Transverse colon (tissue), 4 donors: ENCODE measurements around the gene NHS. TPM values are rescaled to one million over a fixed set of nuclear protein-coding genes. Genes with fewer than 3 reads are reported as not detected.
A peak's percentile ranks its signal among the peaks of the same experiment; 100 is the strongest.

Source experiments
- DNase-seq: peaks from one replicate; pipeline ENCODE4 v3.0.0-alpha.2; 2019
- H3K27ac ChIP-seq, 4 donors: fragments of 200-600 bp; sonication (generic); 2 replicates each; pipeline ENCODE4 v1.5.1; 2016 to 2018; ENCODE audit warnings: inconsistent platforms in 4 of 4
- H3K27me3 ChIP-seq: fragments of 200-600 bp; sonication (generic); 2 replicates; pipeline ENCODE4 v1.5.1; 2017; ENCODE audit warnings: inconsistent platforms
- H3K36me3 ChIP-seq, 4 donors: fragments of 200-600 bp; sonication (generic); 2 replicates each; pipeline ENCODE4 v1.5.1; 2017 to 2019; ENCODE audit warnings: inconsistent platforms in 4 of 4
- H3K4me1 ChIP-seq, 4 donors: fragments of 200-600 bp; sonication (generic); 2 replicates each; pipeline ENCODE4 v1.5.1; 2017 to 2020; ENCODE audit warnings: inconsistent platforms in 4 of 4
- H3K4me3 ChIP-seq, 4 donors: fragments of 200-600 bp; sonication (generic); 1 replicate in 1 of 4; 2 replicates in 3 of 4; pipeline versions ENCODE4 v1.5.1 to v1.6.1; 2017 to 2019; ENCODE audit warnings: inconsistent platforms in 4 of 4
- H3K9me3 ChIP-seq, 2 donors: fragments of 200-600 bp; sonication (generic); 2 replicates each; pipeline ENCODE4 v1.5.1; 2017 to 2019; ENCODE audit warnings: inconsistent platforms in 2 of 2
- EP300 ChIP-seq: sonication (generic); formaldehyde crosslinking; IDR thresholded peaks from one replicate; pipeline ENCODE4 v1.6.1; 2017; ENCODE audit warnings: antibody characterized with exemption, low read depth
- POLR2A ChIP-seq: fragments of 450-650 bp; IDR thresholded peaks from one replicate; pipeline ENCODE4 v1.6.1; 2016; ENCODE audit warnings: antibody characterized with exemption, mild to moderate bottlenecking, moderate library complexity
- POLR2AphosphoS5 ChIP-seq, 3 donors: sonication (generic); formaldehyde crosslinking; IDR thresholded peaks; one replicate each; pipeline ENCODE4 v1.6.1; 2016; ENCODE audit warnings: antibody characterized with exemption in 3 of 3
- WGBS, 2 donors: methylation state at CpG; one replicate each; pipeline ENCODE4 v1.1.5; 2018; ENCODE audit warnings: low coverage in 1 of 2; 5-methylcytosine and 5-hydroxymethylcytosine counted together
- in situ Hi-C, 4 donors: fragments of 200-750 bp; cut with MboI; loops; one replicate each; pipeline versions ENCODE4 v1.15.0 to v1.15.1; 2017; ENCODE audit warnings: low sequenced_read_pairs in 3 of 4, low pct_ligation_motif_present in 1 of 4, low pct_unique_long_range_greater_than_20kb in 1 of 4
- intact Hi-C: fragments of 100-400 bp; cut with DNase I; formaldehyde crosslinking; loops from one replicate; pipeline ENCODE4 v1.15.1; 2023; ENCODE audit warnings: low total_unique reads
- total RNA-seq, 4 donors: library from RNA; depleted of rRNA; stranded (reverse); fragments of >200 nt; gene quantifications; one replicate each; pipeline ENCODE4 v1.1.0, GENCODE V29; 2016
- TF ChIP-seq, protein P1 (sequence below), 5 experiments: fragments of 200-600 bp in 3 of 5; fragments of 450-650 bp in 2 of 5; sonication (generic) in 3 of 5; IDR thresholded peaks; 1 replicate in 2 of 5; 2 replicates in 3 of 5; pipeline ENCODE4 v1.5.1; 2016 to 2017; ENCODE audit warnings: antibody characterized with exemption in 5 of 5, inconsistent platforms in 3 of 5, mild to moderate bottlenecking in 2 of 5, moderate library complexity in 1 of 5

The NHS gene
- total RNA-seq, 4 donors from 2014 or later: 1.2 to 10.7 (median 5.0) TPM

DNA sequence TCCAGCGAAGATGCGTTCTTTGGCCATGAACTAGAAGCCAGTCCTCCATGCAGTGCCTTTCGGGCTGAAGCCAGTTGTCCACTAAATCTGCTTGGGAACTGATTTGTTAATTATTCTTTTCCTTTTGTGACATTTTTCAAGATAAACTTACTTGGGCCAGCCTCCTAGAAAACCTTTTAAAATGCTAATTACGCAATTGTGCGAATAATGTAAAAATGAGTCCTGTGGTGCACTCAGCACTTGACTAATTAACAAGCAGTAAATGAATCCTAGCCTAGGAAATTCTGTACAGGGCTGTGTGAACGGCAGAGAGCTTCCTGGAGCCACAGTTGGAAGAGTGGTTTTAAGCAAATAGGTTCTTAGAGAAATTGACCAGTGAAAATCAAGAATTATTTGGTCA lies 212.4 kb downstream of the NHS start:
- Histone ChIP-seq H3K27me3 (no peaks in the 10 kb centered on the region), H3K36me3 (no peaks in the 10 kb centered on the region), H3K27ac (no peak overlapping the region), H3K4me1 (peaks cover 0 to 3% (median 0%) of the 10 kb centered on the region in 4 donors), H3K9me3 (no peaks in the 10 kb centered on the region), H3K4me3 (no peak overlapping the region)
- DNase-seq: no peak
- in situ Hi-C loops (loop anchor here in 2 of 4 donors (25.0 kb wide), 1 partner anchor 350 kb away; no protein-coding TSS in a partner anchor), intact Hi-C loops (no loop called here)
- TF ChIP-seq, protein P1, sequence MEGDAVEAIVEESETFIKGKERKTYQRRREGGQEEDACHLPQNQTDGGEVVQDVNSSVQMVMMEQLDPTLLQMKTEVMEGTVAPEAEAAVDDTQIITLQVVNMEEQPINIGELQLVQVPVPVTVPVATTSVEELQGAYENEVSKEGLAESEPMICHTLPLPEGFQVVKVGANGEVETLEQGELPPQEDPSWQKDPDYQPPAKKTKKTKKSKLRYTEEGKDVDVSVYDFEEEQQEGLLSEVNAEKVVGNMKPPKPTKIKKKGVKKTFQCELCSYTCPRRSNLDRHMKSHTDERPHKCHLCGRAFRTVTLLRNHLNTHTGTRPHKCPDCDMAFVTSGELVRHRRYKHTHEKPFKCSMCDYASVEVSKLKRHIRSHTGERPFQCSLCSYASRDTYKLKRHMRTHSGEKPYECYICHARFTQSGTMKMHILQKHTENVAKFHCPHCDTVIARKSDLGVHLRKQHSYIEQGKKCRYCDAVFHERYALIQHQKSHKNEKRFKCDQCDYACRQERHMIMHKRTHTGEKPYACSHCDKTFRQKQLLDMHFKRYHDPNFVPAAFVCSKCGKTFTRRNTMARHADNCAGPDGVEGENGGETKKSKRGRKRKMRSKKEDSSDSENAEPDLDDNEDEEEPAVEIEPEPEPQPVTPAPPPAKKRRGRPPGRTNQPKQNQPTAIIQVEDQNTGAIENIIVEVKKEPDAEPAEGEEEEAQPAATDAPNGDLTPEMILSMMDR (IDR thresholded peaks at IDR 0.05): no peak
- no peak for TF ChIP-seq POLR2A
- 82% methylated on average over 6 of the region's 6 CpGs; no CpG with 5 or more reads in 1 of the 2 donors for WGBS, 2 donors

DNA sequence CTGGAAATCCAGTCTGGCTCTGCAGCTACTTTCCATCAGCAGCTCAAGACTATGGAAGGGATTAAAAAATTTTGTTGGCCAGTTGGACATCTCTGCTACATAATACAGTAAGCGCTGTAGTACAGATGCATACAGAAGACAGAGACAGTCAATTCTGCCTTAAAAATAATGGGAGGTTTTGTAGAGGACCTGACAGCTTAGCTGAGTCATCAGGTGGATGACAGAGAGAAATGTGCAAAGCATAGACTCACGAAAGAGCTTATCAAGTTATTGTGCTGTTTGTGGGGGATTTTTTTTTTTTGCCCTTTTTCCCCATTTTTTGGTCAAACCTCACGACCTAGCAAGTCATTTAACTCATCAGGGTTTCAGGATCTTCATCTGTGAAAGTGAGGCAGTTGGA lies 213.3 kb downstream of the NHS start:
- TF ChIP-seq POLR2A (no peak), EP300 (no peak), POLR2AphosphoS5 (IDR thresholded peaks at IDR 0.05) (no peak)
- TF ChIP-seq, protein P1 (IDR thresholded peaks at IDR 0.05): no peak
- intact Hi-C loops: no loop called here
- Histone ChIP-seq H3K4me1 (peaks cover 0 to 3% (median 0%) of the 10 kb centered on the region in 4 donors), H3K27ac (no peak overlapping the region), H3K4me3 (no peak overlapping the region), H3K27me3 (no peaks in the 10 kb centered on the region), H3K36me3 (no peaks in the 10 kb centered on the region), H3K9me3 (no peaks in the 10 kb centered on the region)
- in situ Hi-C loops: loop anchor here in 2 of 4 donors (25.0 kb wide), 1 partner anchor 351 kb away; no protein-coding TSS in a partner anchor
- no peak for DNase-seq
- WGBS, 2 donors: 57 to 83% methylated on average over 1 to 3 of the region's 3 CpGs

DNA sequence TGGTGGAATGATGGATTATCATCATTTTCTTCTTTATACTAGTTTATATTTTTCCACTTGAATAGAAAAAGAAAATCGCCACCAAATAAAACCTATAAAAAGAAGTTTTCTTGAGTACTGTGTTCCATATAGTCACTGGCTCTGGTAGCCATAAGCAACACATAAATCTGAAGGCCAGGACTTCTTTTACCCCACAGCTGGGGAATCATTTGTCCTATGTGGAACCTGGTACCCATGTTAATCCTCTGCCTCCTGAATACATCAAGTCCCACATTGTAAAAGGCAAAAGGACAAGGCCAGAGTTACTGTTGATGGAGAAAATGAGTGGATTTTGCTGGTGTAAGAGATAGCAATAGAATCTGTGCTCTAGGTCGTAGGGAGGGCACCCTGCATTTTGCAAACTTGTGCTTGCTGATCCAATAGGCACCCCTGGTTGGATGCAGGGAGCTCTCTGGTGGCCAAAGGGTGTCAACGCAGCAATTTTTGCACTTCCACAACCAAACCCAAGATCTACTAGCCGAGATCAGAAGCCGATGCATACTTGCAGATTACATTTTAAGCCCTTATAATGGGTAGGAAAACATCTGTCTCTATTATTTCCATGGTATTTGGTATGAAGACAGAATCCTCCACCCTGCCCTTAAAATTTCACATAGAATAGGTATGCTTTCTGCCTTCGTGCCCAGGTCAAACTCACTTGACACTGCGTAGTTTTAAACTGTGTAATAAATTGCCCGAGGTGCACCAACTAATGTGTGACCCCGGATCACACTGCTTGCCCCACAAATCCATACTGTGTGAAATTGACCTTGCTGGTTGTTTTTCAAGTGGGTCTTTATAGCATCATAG lies 216.1 kb downstream of the NHS start:
- intact Hi-C loops (loop anchor here (5.0 kb wide), 1 partner anchor 214 kb away; the partner anchor contains the start of gene NHS), in situ Hi-C loops (loop anchor here in 3 of 4 donors (10.0 to 25.0 kb wide), 2 partner anchors 346 to 354 kb away; no protein-coding TSS in a partner anchor)
- H3K4me3 ChIP-seq: no peak overlapping the region
- H3K9me3 ChIP-seq: no peaks in the 10 kb centered on the region
- peak; percentile 59 for DNase-seq
- no peaks in the 10 kb centered on the region for H3K27me3 ChIP-seq
- H3K4me1 ChIP-seq: peaks cover 0 to 11% (median 3%) of the 10 kb centered on the region in 4 donors
- 33 to 90% methylated on average over 3 to 9 of the region's 9 CpGs for WGBS, 2 donors
- TF ChIP-seq, protein P1 (IDR thresholded peaks at IDR 0.05): peak; percentile 54 to 61 (median 58)
- no peak for TF ChIP-seq EP300
- H3K27ac ChIP-seq: peak overlapping the region; percentile 28 to 69 (median 54)
- H3K36me3 ChIP-seq: no peaks in the 10 kb centered on the region

DNA sequence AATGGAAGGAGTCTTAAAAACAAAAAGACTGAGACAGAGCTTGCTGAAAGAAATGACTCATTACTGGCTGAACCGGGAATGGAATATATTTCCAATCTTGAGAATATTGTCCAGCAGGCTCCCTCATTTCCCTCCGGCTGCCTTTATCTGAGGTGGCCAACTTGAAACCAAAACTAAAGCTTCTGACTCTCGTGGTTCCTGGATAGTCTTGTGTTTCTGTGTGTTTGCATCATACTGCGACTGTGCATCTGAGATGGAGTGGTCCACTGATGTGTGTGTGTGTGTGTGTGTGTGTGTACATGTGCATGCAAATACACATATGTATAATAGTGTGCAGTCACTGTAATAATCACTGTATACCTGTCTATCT lies 216.7 kb downstream of the NHS start:
- H3K27ac ChIP-seq: peak overlapping the region; percentile 28 to 69 (median 54)
- no peak for TF ChIP-seq POLR2AphosphoS5 (IDR thresholded peaks at IDR 0.05)
- no peak for TF ChIP-seq POLR2A
- TF ChIP-seq, protein P1 (IDR thresholded peaks at IDR 0.05): no peak
- no peak for TF ChIP-seq EP300
- H3K36me3 ChIP-seq: no peaks in the 10 kb centered on the region
- H3K4me1 ChIP-seq: peaks cover 0 to 17% (median 8%) of the 10 kb centered on the region in 4 donors
- in situ Hi-C loops: loop anchor here in 3 of 4 donors (10.0 to 25.0 kb wide), 2 partner anchors 347 to 354 kb away; no protein-coding TSS in a partner anchor
- DNase-seq: no peak
- 20 to 47% methylated on average over 1 to 4 of the region's 4 CpGs for WGBS, 2 donors
- H3K9me3 ChIP-seq: no peaks in the 10 kb centered on the region
- H3K27me3 ChIP-seq: no peaks in the 10 kb centered on the region
- H3K4me3 ChIP-seq: no peak overlapping the region
- intact Hi-C loops: loop anchor here (5.0 kb wide), 1 partner anchor 214 kb away; the partner anchor contains the start of gene NHS
